Brain microvascular endothelial cell (primary cell): Measurements from ENCODE around the gene PEAR1.

Experiments
- DNase-seq: peaks from one replicate; pipeline ENCODE4 v3.0.0-alpha.2; 2020
- H3K27ac ChIP-seq: fragments of 250-450 bp; sonication (Bioruptor Pico); 2 replicates; pipeline ENCODE4 v1.5.1; 2020; ENCODE audit warnings: mild to moderate bottlenecking, moderate library complexity
- H3K27me3 ChIP-seq: fragments of 250-450 bp; sonication (Bioruptor Pico); replicated peaks from 2 replicates; pipeline ENCODE4 v1.5.1; 2020; ENCODE audit warnings: mild to moderate bottlenecking
- H3K36me3 ChIP-seq: fragments of 250-450 bp; sonication (Bioruptor Pico); replicated peaks from 2 replicates; pipeline ENCODE4 v1.5.1; 2020; ENCODE audit warnings: mild to moderate bottlenecking
- H3K4me3 ChIP-seq: 2 replicates; pipeline ENCODE4 v1.5.1; 2011; ENCODE audit warnings: low read depth, mild to moderate bottlenecking, control low read depth, low read length, moderate library complexity
- in situ Hi-C: cut with HindIII; loops from 2 replicates; pipeline ENCODE4 v1.10.0; 2017; ENCODE audit warnings: low sequenced_read_pairs, low pct_ligation_motif_present
- TF ChIP-seq, protein P1 (sequence below): IDR thresholded peaks from 2 replicates; pipeline ENCODE4 v1.5.1; 2011; ENCODE audit warnings: low read depth, mild to moderate bottlenecking, moderate library complexity, low read length, control low read depth, inconsistent platforms; ENCODE audit errors: missing control alignments

The PEAR1 gene

GRCh38 chr1:156846643-156847042, 46.9 kb upstream of the PEAR1 start:
- no peaks in the 10 kb centered on the region for H3K36me3 ChIP-seq
- no peak overlapping the region for H3K27ac ChIP-seq
- H3K4me3 ChIP-seq, result no peak overlapping the region
- TF ChIP-seq, protein P1, sequence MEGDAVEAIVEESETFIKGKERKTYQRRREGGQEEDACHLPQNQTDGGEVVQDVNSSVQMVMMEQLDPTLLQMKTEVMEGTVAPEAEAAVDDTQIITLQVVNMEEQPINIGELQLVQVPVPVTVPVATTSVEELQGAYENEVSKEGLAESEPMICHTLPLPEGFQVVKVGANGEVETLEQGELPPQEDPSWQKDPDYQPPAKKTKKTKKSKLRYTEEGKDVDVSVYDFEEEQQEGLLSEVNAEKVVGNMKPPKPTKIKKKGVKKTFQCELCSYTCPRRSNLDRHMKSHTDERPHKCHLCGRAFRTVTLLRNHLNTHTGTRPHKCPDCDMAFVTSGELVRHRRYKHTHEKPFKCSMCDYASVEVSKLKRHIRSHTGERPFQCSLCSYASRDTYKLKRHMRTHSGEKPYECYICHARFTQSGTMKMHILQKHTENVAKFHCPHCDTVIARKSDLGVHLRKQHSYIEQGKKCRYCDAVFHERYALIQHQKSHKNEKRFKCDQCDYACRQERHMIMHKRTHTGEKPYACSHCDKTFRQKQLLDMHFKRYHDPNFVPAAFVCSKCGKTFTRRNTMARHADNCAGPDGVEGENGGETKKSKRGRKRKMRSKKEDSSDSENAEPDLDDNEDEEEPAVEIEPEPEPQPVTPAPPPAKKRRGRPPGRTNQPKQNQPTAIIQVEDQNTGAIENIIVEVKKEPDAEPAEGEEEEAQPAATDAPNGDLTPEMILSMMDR, result no peak
- H3K27me3 ChIP-seq, result peaks cover 52% of the 10 kb centered on the region
- in situ Hi-C loops, result no loop called here
- DNase-seq, result no peak

DNA sequence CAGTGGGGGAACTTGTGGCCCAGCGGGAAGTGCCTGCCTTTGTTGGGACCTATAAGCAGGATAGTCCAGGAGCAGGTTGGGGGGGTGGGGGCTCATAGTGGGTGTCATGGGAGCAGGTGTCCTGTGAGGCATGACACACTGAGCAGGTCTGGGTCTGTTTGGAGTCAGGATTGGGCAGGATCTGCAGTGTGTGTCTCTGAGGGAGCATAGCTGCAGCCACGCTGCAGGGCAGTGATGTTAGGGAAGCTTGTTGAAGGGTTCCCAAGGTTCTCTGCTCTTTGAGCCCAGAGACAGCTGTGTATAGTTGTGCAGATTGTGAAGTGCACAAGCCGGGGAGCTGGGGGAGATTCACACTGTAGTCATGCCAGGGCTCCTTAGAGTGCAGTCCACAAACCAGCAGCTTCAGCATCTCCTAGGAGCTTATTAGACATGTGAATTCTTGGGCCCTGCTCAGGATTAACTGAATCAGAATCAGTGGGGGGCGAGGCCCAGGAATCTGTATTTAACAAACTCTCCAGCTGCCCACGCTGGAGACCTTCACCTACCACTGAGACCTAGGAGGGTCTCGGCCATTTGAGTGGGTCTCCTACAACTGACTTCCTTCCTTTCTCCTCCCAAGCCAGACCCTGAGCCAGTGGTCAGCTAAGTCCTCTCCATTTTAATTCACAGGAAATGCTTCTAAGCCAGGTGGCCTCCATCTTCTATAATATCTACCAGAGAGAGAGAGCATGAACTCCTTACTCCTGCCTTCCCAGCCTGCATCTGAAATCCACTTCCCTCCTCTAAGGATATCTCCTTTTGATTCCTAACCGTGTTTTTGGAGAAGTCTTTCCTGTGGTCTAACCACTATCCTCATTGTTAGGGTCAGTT, 45.7 kb upstream of the PEAR1 start:
- Histone ChIP-seq H3K27ac (no peak overlapping the region), H3K27me3 (peaks cover 50% of the 10 kb centered on the region), H3K4me3 (no peak overlapping the region), H3K36me3 (no peaks in the 10 kb centered on the region)
- TF ChIP-seq, protein P1, result no peak
- in situ Hi-C loops, result no loop called here
- DNase-seq, result no peak

DNA sequence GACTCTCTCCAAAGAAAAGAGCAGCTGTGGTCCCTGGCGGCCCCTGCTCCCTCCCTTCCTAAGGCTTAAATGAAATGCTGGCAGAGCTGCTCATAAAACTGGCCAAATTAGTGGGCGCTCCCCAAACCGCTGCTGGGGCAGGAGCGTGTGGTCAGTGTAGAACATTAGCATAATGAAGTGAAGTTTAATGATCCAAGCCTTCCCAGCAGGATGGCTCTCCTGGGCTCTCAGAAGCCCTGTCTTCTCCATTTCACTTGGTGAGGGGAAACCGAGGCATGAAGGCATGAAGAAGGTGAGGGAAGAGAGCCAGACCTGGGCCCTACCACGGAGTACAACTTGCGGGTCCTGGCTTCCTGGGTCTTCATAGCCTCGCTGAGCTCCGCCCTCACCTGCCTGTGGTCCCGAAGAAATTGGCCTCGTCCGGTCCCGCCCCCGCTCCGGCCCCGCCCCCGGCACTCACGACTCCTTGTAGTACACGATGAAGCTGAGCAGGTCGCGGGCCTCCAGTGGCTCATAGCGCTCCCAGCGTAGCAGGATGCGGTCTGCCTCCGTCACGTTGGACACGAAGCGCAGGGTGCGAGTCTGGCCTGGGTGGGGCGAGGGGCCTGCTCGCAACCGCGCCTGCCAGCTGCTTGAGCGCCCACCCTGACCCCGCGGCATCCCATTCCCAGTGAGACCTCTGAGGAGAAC, 44.9 kb upstream of the PEAR1 start:
- no peak for DNase-seq
- Histone ChIP-seq H3K36me3 (no peaks in the 10 kb centered on the region), H3K4me3 (no peak overlapping the region), H3K27ac (no peak overlapping the region), H3K27me3 (peaks cover 47% of the 10 kb centered on the region)
- TF ChIP-seq, protein P1, result no peak
- in situ Hi-C loops, result no loop called here

DNA sequence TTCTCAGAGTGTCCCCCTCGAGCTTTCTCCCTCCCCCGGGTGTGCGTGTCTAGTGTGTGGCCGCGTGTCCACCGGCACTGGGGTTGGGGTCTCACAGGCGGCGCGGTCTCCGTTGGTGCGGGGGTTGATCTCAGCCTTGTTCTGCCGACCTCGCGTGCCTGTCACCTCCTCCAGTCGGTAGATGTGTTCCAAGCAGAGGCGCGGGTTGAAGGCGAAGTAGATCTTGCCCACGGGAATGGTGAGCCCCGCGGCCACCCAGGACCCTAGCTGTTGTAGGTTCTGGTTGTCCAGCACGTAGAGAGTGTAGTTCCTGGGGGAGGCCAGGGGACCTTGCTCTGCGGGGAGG, 44.4 kb upstream of the PEAR1 start:
- Histone ChIP-seq H3K27me3 (peaks cover 47% of the 10 kb centered on the region), H3K27ac (no peak overlapping the region), H3K36me3 (no peaks in the 10 kb centered on the region), H3K4me3 (no peak overlapping the region)
- in situ Hi-C loops, result no loop called here
- TF ChIP-seq, protein P1, result no peak
- no peak for DNase-seq

DNA sequence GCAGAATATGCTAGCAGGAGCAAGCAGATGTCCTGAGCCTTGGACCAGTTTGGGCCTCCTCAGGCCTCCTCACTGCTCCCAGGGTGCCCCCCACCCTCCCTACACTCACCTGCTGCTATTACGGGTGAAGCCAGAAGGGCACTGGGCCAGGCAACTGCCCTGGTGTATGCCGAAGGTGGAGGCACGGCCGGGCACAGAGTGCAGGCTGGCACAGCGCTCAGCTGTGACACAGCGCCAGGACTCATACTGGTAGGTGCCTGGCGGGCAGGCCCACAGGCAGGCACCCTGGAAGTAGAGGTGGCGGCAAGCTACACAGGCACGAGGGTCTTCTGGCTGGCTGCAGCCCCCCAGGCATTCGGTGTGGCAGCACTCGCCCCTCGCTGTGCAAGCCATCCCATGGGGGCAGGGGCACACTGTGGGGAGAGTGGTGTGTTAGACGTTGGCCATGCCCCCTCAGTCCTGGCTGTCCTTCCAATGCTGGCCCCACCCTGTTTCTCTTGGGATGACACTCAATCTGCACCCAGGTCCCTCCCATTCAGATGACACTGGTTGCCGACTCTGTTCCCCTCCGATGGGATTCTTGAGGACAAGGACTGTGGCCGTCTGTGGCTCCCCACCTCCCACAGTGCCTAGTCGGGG, 41.6 kb upstream of the PEAR1 start:
- DNase-seq, result no peak
- in situ Hi-C loops, result no loop called here
- H3K27me3 ChIP-seq, result peaks cover 27% of the 10 kb centered on the region
- no peak overlapping the region for H3K4me3 ChIP-seq
- H3K36me3 ChIP-seq, result no peaks in the 10 kb centered on the region
- TF ChIP-seq, protein P1, result no peak
- no peak overlapping the region for H3K27ac ChIP-seq
